NCI-H1417 (cell line): Measurements from ENCODE around the gene DPEP3.
"Not testable (repeated sequence)": the region's sequence is repeated elsewhere in the genome, so short reads cannot be mapped to it uniquely, and the experiment has no call there.

ENCODE experiments used
- DNase-seq, 3 experiments: peaks; one replicate each; lab custom pipeline; 2025; lab: John Stamatoyannopoulos, UW

DPEP3 gene

GRCh38 chr16:67979955-67980678 is at the start of gene DPEP3:
Gene DPEP3 (minus strand): TSS chr16:67980499. CDS start chr16:67980380, 119 bp downstream.
- DNase-seq: no peak

- no peak for DNase-seq
Measured at GRCh38 chr16:68028996-68029395, 48.7 kb upstream of the DPEP3 start.

- DNase-seq: peak; percentile 84 to 91 (median 89)
Measured at GRCh38 chr16:68022728-68023537, 42.6 kb upstream of the DPEP3 start, which contains the start of the genes DDX28 and DUS2. Gene DDX28 (minus strand): TSS chr16:68023232. CDS start chr16:68023202, 30 bp downstream. Gene DUS2 (plus strand): TSS chr16:68023284. CDS start chr16:68038024, 14,740 bp downstream.

GRCh38 chr16:68022278-68022727 is 42.0 kb upstream of the DPEP3 start:
- DNase-seq: no peak

GRCh38 chr16:68021490-68021889 is 41.2 kb upstream of the DPEP3 start:
- no peak for DNase-seq

GRCh38 chr16:68019167-68019680 is 38.9 kb upstream of the DPEP3 start:
- DNase-seq: no peak

- no peak for DNase-seq
Measured at GRCh38 chr16:68015681-68016080, 35.4 kb upstream of the DPEP3 start, which contains the start of gene DPEP2NB. Gene DPEP2NB (minus strand): TSS chr16:68015911. CDS start chr16:68015770, 141 bp downstream.

- DNase-seq: no peak
Measured at GRCh38 chr16:68013440-68013839, 33.1 kb upstream of the DPEP3 start.

- DNase-seq: not testable (repeated sequence)
Measured at GRCh38 chr16:68009872-68010271, 29.6 kb upstream of the DPEP3 start.

- DNase-seq: no peak
Measured at GRCh38 chr16:68009157-68009735, 28.9 kb upstream of the DPEP3 start.

- peak in 1 of 3 experiments; percentile 12 for DNase-seq
Measured at GRCh38 chr16:68005786-68006286, 25.5 kb upstream of the DPEP3 start.

GRCh38 chr16:68005211-68005610 is 24.9 kb upstream of the DPEP3 start:
- no peak for DNase-seq

GRCh38 chr16:68003031-68003430 is 22.7 kb upstream of the DPEP3 start:
- DNase-seq: no peak

- DNase-seq: no peak
Measured at GRCh38 chr16:68000450-68000849, 20.2 kb upstream of the DPEP3 start.

GRCh38 chr16:67999985-68000384 is 19.7 kb upstream of the DPEP3 start:
- no peak for DNase-seq

- DNase-seq: not testable (repeated sequence)
Measured at GRCh38 chr16:67998779-67999688, 18.7 kb upstream of the DPEP3 start, which contains the start of gene DPEP2. Gene DPEP2 (minus strand): TSS chr16:67999484. CDS start chr16:67993212, 6,272 bp downstream.

- not testable (repeated sequence) for DNase-seq
Measured at GRCh38 chr16:67998231-67998778, 18.0 kb upstream of the DPEP3 start.

- no peak for DNase-seq
Measured at GRCh38 chr16:67996666-67997065, 16.4 kb upstream of the DPEP3 start.

GRCh38 chr16:67995423-67995822 is 15.1 kb upstream of the DPEP3 start:
- no peak for DNase-seq

GRCh38 chr16:67994040-67994408 is 13.7 kb upstream of the DPEP3 start:
- not testable (repeated sequence) for DNase-seq
